ENCODE data around the gene MYO1A. TPM values are rescaled to one million over a fixed set of nuclear protein-coding genes. Genes with fewer than 3 reads are reported as not detected.

The MYO1A gene
- total and polyA plus RNA-seq, 2 of the 13 experiments (the other 11 are each of a cell fraction or from before 2014, with no cell fraction given), result 5.3 to 6.0 TPM

DNA sequence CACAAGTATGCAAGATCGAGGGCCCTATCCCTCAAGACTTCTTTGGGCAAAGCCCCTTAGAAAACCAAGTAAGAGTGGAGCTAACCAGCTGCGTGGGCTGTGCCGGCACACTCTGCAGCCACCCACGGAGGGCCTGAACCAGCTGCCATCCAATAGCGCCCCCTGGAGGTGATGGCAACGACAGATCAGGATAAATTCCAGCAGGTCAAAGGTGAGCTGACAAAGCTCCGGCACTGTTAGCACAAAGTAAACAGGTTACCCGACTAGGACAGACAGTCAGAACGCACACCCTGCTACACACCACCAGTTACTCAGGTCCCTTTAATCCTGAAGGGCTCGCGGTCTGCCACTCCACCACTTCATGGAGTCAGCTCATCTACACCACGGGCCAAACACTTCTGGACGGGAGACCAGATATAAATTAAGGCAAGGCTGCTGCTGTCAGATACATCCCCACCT lies 48.5 kb downstream of the MYO1A start (continued):
- TF ChIP-seq, protein P1, sequence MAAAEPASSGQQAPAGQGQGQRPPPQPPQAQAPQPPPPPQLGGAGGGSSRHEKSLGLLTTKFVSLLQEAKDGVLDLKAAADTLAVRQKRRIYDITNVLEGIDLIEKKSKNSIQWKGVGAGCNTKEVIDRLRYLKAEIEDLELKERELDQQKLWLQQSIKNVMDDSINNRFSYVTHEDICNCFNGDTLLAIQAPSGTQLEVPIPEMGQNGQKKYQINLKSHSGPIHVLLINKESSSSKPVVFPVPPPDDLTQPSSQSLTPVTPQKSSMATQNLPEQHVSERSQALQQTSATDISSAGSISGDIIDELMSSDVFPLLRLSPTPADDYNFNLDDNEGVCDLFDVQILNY (CRISPR knock-in tag; conservative IDR thresholded peaks at IDR 0.05), result no peak
- TF ChIP-seq CREB1 (IDR thresholded peaks at IDR 0.05) (0 out of 2 replicates have a peak, but pooled peaks have one; percentile 24), CREB1 (CRISPR knock-in tag; IDR thresholded peaks at IDR 0.05) (0 out of 2 replicates have a peak, but pooled peaks have one; percentile 31), PCBP2 (optimal IDR thresholded peaks at IDR 0.05; ENCODE audit: low read depth, low read length, poor library complexity, severe bottlenecking) (no peak), ELF4 (CRISPR knock-in tag; IDR thresholded peaks at IDR 0.05; ENCODE audit: borderline replicate concordance) (no peak), ISL2 (CRISPR knock-in tag; IDR thresholded peaks at IDR 0.05) (0 out of 2 replicates have a peak, but pooled peaks have one; percentile 36), SALL2 (CRISPR knock-in tag; IDR thresholded peaks at IDR 0.05) (no peak), ZNF776 (CRISPR knock-in tag; IDR thresholded peaks at IDR 0.05) (no peak), NFIC (IDR thresholded peaks at IDR 0.05; ENCODE audit: low read length) (no peak), KAT2B (IDR thresholded peaks at IDR 0.05; ENCODE audit: borderline replicate concordance, low read depth, low read length) (no peak), SMAD1 (CRISPR knock-in tag; IDR thresholded peaks at IDR 0.05; ENCODE audit: borderline replicate concordance, low read depth) (0 out of 2 replicates have a peak, but pooled peaks have one; percentile 52), SMAD3 (CRISPR knock-in tag; IDR thresholded peaks at IDR 0.05) (0 out of 2 replicates have a peak, but pooled peaks have one; percentile 53), AGO1 (IDR thresholded peaks at IDR 0.05; ENCODE audit: low read depth, low read length, poor library complexity, severe bottlenecking) (no peak), HNRNPLL (IDR thresholded peaks at IDR 0.05; ENCODE audit: low read depth, low read length, poor library complexity, severe bottlenecking) (no peak)
- TF ChIP-seq, protein P2, sequence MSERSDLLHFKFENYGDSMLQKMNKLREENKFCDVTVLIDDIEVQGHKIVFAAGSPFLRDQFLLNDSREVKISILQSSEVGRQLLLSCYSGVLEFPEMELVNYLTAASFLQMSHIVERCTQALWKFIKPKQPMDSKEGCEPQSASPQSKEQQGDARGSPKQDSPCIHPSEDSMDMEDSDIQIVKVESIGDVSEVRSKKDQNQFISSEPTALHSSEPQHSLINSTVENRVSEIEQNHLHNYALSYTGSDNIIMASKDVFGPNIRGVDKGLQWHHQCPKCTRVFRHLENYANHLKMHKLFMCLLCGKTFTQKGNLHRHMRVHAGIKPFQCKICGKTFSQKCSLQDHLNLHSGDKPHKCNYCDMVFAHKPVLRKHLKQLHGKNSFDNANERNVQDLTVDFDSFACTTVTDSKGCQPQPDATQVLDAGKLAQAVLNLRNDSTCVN (CRISPR knock-in tag; IDR thresholded peaks at IDR 0.05; ENCODE audit: borderline replicate concordance), result peak; percentile 60; the same call in 1 of the 2 replicates
- TF ChIP-seq, protein P3, sequence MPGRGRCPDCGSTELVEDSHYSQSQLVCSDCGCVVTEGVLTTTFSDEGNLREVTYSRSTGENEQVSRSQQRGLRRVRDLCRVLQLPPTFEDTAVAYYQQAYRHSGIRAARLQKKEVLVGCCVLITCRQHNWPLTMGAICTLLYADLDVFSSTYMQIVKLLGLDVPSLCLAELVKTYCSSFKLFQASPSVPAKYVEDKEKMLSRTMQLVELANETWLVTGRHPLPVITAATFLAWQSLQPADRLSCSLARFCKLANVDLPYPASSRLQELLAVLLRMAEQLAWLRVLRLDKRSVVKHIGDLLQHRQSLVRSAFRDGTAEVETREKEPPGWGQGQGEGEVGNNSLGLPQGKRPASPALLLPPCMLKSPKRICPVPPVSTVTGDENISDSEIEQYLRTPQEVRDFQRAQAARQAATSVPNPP (CRISPR knock-in tag; IDR thresholded peaks at IDR 0.05), result no peak
- TF ChIP-seq, protein P4, sequence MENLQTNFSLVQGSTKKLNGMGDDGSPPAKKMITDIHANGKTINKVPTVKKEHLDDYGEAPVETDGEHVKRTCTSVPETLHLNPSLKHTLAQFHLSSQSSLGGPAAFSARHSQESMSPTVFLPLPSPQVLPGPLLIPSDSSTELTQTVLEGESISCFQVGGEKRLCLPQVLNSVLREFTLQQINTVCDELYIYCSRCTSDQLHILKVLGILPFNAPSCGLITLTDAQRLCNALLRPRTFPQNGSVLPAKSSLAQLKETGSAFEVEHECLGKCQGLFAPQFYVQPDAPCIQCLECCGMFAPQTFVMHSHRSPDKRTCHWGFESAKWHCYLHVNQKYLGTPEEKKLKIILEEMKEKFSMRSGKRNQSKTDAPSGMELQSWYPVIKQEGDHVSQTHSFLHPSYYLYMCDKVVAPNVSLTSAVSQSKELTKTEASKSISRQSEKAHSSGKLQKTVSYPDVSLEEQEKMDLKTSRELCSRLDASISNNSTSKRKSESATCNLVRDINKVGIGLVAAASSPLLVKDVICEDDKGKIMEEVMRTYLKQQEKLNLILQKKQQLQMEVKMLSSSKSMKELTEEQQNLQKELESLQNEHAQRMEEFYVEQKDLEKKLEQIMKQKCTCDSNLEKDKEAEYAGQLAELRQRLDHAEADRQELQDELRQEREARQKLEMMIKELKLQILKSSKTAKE (CRISPR knock-in tag; IDR thresholded peaks at IDR 0.05; ENCODE audit: borderline replicate concordance), result peak; percentile 14; the same call in 1 of the 2 replicates
- TF ChIP-seq, protein P5, sequence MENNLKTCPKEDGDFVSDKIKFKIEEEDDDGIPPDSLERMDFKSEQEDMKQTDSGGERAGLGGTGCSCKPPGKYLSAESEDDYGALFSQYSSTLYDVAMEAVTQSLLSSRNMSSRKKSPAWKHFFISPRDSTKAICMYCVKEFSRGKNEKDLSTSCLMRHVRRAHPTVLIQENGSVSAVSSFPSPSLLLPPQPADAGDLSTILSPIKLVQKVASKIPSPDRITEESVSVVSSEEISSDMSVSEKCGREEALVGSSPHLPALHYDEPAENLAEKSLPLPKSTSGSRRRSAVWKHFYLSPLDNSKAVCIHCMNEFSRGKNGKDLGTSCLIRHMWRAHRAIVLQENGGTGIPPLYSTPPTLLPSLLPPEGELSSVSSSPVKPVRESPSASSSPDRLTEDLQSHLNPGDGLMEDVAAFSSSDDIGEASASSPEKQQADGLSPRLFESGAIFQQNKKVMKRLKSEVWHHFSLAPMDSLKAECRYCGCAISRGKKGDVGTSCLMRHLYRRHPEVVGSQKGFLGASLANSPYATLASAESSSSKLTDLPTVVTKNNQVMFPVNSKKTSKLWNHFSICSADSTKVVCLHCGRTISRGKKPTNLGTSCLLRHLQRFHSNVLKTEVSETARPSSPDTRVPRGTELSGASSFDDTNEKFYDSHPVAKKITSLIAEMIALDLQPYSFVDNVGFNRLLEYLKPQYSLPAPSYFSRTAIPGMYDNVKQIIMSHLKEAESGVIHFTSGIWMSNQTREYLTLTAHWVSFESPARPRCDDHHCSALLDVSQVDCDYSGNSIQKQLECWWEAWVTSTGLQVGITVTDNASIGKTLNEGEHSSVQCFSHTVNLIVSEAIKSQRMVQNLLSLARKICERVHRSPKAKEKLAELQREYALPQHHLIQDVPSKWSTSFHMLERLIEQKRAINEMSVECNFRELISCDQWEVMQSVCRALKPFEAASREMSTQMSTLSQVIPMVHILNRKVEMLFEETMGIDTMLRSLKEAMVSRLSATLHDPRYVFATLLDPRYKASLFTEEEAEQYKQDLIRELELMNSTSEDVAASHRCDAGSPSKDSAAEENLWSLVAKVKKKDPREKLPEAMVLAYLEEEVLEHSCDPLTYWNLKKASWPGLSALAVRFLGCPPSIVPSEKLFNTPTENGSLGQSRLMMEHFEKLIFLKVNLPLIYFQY (CRISPR knock-in tag; IDR thresholded peaks at IDR 0.05; ENCODE audit: borderline replicate concordance), result 0 out of 2 replicates have a peak, but pooled peaks have one; percentile 38
- TF ChIP-seq, protein P6, sequence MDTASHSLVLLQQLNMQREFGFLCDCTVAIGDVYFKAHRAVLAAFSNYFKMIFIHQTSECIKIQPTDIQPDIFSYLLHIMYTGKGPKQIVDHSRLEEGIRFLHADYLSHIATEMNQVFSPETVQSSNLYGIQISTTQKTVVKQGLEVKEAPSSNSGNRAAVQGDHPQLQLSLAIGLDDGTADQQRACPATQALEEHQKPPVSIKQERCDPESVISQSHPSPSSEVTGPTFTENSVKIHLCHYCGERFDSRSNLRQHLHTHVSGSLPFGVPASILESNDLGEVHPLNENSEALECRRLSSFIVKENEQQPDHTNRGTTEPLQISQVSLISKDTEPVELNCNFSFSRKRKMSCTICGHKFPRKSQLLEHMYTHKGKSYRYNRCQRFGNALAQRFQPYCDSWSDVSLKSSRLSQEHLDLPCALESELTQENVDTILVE (CRISPR knock-in tag; IDR thresholded peaks at IDR 0.05), result 0 out of 2 replicates have a peak, but pooled peaks have one; percentile 62

Measured in HepG2 (cell line).